ENCODE measurements around the gene BLNK.

DNA sequence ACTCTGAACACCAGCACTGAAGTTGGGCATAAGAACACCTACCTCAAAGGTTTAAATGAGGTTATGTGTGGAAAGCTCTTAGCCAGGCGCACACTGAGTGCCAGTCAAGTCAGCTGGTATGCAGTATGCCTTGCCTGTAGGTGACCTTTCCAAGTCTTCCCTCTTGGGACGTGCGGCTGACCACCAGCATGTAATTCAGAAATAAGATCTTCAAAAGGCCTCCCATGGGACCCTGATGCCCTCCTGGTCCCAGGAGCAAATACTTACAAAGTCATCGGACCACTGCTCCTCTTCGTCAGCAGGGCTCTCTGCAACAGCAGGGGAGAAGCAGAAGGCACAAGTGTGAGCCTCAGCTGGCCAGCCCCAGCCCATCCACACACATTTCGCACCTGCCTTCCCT, 40.8 kb downstream of the BLNK start:
- TF ChIP-seq SP1 (IDR thresholded peaks at IDR 0.05): no peak
- no peak for TF ChIP-seq FOXM1 (IDR thresholded peaks at IDR 0.05; ENCODE audit: borderline replicate concordance)
- no peak for TF ChIP-seq PKNOX1 (IDR thresholded peaks at IDR 0.05)
- no peak for TF ChIP-seq NFRKB (IDR thresholded peaks at IDR 0.05)
- no peak for TF ChIP-seq BHLHE40 (IDR thresholded peaks at IDR 0.05; ENCODE audit: borderline replicate concordance)
- no peak for TF ChIP-seq ZNF384 (IDR thresholded peaks at IDR 0.05)
- no peak for TF ChIP-seq CTBP1 (IDR thresholded peaks at IDR 0.05; ENCODE audit: borderline replicate concordance)
- TF ChIP-seq ELF4 (IDR thresholded peaks at IDR 0.05): no peak
- TF ChIP-seq L3MBTL2 (conservative IDR thresholded peaks at IDR 0.05): no peak
